A673 (cell line): ENCODE results near the gene KPNA1.

Experiments used
- EZH2 ChIP-seq: fragments of 200-600 bp; sonication (generic); IDR thresholded peaks from 2 replicates; pipeline ENCODE4 v1.6.1; 2017; ENCODE audit warnings: borderline replicate concordance, low read depth, mild to moderate bottlenecking, mixed read lengths, antibody characterized with exemption, low read length; ENCODE audit not compliant: poor library complexity, severe bottlenecking
- TF ChIP-seq, protein P1 (sequence below): fragments of 300-800, 200-600 bp; sonication (generic); conservative IDR thresholded peaks from 2 replicates; pipeline ENCODE4 v1.5.1; 2017; ENCODE audit warnings: low read depth, mild to moderate bottlenecking, antibody characterized with exemption, low read length, moderate library complexity, mixed read lengths

DNA sequence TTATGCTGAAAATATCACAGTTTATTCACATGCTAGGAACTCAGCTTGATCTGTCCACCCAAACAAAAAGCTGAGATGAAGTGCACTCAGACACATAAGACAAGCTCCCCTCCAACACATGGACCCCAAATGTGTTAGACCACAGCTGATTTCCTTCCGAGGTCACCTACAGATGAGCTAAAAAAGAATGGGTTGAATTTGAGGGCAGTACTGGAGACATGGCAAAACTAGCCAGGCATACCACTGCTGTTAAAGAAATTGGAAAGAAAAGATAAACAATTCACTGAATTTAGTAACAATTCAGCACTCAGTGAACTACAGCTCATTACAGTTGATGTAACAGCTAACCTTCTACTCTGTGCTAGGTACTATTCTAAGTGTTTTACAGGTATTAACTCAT, 33.9 kb upstream of the KPNA1 start:
- TF ChIP-seq, protein P1, sequence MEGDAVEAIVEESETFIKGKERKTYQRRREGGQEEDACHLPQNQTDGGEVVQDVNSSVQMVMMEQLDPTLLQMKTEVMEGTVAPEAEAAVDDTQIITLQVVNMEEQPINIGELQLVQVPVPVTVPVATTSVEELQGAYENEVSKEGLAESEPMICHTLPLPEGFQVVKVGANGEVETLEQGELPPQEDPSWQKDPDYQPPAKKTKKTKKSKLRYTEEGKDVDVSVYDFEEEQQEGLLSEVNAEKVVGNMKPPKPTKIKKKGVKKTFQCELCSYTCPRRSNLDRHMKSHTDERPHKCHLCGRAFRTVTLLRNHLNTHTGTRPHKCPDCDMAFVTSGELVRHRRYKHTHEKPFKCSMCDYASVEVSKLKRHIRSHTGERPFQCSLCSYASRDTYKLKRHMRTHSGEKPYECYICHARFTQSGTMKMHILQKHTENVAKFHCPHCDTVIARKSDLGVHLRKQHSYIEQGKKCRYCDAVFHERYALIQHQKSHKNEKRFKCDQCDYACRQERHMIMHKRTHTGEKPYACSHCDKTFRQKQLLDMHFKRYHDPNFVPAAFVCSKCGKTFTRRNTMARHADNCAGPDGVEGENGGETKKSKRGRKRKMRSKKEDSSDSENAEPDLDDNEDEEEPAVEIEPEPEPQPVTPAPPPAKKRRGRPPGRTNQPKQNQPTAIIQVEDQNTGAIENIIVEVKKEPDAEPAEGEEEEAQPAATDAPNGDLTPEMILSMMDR: no peak
- no peak for TF ChIP-seq EZH2
